Right lung (tissue), 5 donors: ENCODE results near the gene ACYP2. TPM values are rescaled to one million over a fixed set of nuclear protein-coding genes. Genes with fewer than 3 reads are reported as not detected.
"Not testable (repeated sequence)": the region's sequence is repeated elsewhere in the genome, so short reads cannot be mapped to it uniquely, and the experiment has no call there.

ENCODE experiments used
- DNase-seq, 2 donors: peaks; one replicate each; pipeline ENCODE4 v3.0.0-alpha.2; 2013
- polyA plus RNA-seq, 5 donors: library from polyadenylated mRNA; unstranded; fragments of 120-200 nt; gene quantifications; one replicate each; pipeline versions ENCODE4 v1.2.1 to v1.2.3, GENCODE V29; 2013; ENCODE audit warnings: inconsistent platforms in 1 of 5, low replicate concordance in 1 of 5; ENCODE audit not compliant: insufficient read length in 5 of 5, insufficient read depth in 1 of 5

ACYP2 gene
- polyA plus RNA-seq, 5 donors = 14.7 to 16.8 (median 15.4) TPM

GRCh38 chr2:54096141-54096540, 19.3 kb upstream of the ACYP2 start:
- DNase-seq = not testable (repeated sequence)

GRCh38 chr2:54097124-54097523, 18.3 kb upstream of the ACYP2 start:
- DNase-seq = no peak

- no peak for DNase-seq
Observed at GRCh38 chr2:54099370-54099769, 16.0 kb upstream of the ACYP2 start.

GRCh38 chr2:54099829-54100585, 15.4 kb upstream of the ACYP2 start:
- DNase-seq = no peak

GRCh38 chr2:54100772-54101171, 14.6 kb upstream of the ACYP2 start:
- no peak for DNase-seq

- no peak for DNase-seq
Observed at GRCh38 chr2:54103454-54104314, 11.7 kb upstream of the ACYP2 start.

- peak in 1 of 2 donors; percentile 37 for DNase-seq
Observed at GRCh38 chr2:54106631-54107454, 8.6 kb upstream of the ACYP2 start.

GRCh38 chr2:54107455-54107764, 8.0 kb upstream of the ACYP2 start:
- DNase-seq = no peak

GRCh38 chr2:54107903-54108615, 7.4 kb upstream of the ACYP2 start:
- no peak for DNase-seq

GRCh38 chr2:54109848-54110247, 5.6 kb upstream of the ACYP2 start:
- no peak for DNase-seq

GRCh38 chr2:54114479-54114878, 936 bp upstream of the ACYP2 start:
- DNase-seq = not testable (repeated sequence)

GRCh38 chr2:54114936-54115283, 505 bp upstream of the ACYP2 start:
- DNase-seq = no peak

GRCh38 chr2:54116598-54116997, 1.2 kb downstream of the ACYP2 start:
- DNase-seq = not testable (repeated sequence)

- DNase-seq = no peak
Observed at GRCh38 chr2:54120950-54121349, 5.5 kb downstream of the ACYP2 start.

- DNase-seq = no peak
Observed at GRCh38 chr2:54122171-54122935, 6.9 kb downstream of the ACYP2 start.

GRCh38 chr2:54122939-54123338, 7.5 kb downstream of the ACYP2 start:
- no peak for DNase-seq

GRCh38 chr2:54127174-54127573, 11.8 kb downstream of the ACYP2 start:
- DNase-seq = not testable (repeated sequence)

GRCh38 chr2:54133056-54133455, 17.6 kb downstream of the ACYP2 start:
- no peak for DNase-seq

GRCh38 chr2:54139210-54139609, 23.8 kb downstream of the ACYP2 start:
- no peak for DNase-seq

- DNase-seq = no peak
Observed at GRCh38 chr2:54143780-54144179, 28.4 kb downstream of the ACYP2 start.

GRCh38 chr2:54148391-54148790, 33.0 kb downstream of the ACYP2 start:
- DNase-seq = no peak
